ENCODE measurements around the gene ZNF813. TPM values are rescaled to one million over a fixed set of nuclear protein-coding genes. Genes with fewer than 3 reads are reported as not detected.
"Not testable (repeated sequence)": the region's sequence is repeated elsewhere in the genome, so short reads cannot be mapped to it uniquely, and the experiment has no call there.

The ZNF813 gene
- total RNA-seq, 4 donors from 2014 or later = 1.9 to 3.8 (median 3.3) TPM

- Histone ChIP-seq H3K9me3 (no peaks in the 10 kb centered on the region), H3K4me1 (no peaks in the 10 kb centered on the region), H3K4me3 (no peak overlapping the region), H3K27ac (no peak overlapping the region), H3K36me3 (no peaks in the 10 kb centered on the region), H3K27me3 (no peaks in the 10 kb centered on the region)
- in situ Hi-C loops (cut with MboI; ENCODE audit: low pct_ligation_motif_present in 1 of 4, low pct_unique_long_range_greater_than_20kb in 1 of 4, low sequenced_read_pairs in 3 of 4) = loop anchor here in 3 of 4 donors (10.0 to 25.0 kb wide), 2 partner anchors 312 to 320 kb away; no protein-coding TSS in a partner anchor
- peak; percentile 71 for DNase-seq
- 40% methylated on average over 9 of the region's 9 CpGs; no CpG with 5 or more reads in 1 of the 2 donors for WGBS, 2 donors (ENCODE audit: low coverage in 1 of 2)
- intact Hi-C loops (cut with DNase I; ENCODE audit: low total_unique reads) = no loop called here
- TF ChIP-seq CTCF (IDR thresholded peaks at IDR 0.05) (peak; percentile 70 to 74 (median 71)), EP300 (IDR thresholded peaks at IDR 0.05; ENCODE audit: low read depth) (no peak), POLR2A (IDR thresholded peaks at IDR 0.05) (no peak), POLR2AphosphoS5 (IDR thresholded peaks at IDR 0.05) (peak in 1 of 3 donors; percentile 9)
Observed at GRCh38 chr19:53424968-53425597, 42.5 kb upstream of the ZNF813 start.

DNA sequence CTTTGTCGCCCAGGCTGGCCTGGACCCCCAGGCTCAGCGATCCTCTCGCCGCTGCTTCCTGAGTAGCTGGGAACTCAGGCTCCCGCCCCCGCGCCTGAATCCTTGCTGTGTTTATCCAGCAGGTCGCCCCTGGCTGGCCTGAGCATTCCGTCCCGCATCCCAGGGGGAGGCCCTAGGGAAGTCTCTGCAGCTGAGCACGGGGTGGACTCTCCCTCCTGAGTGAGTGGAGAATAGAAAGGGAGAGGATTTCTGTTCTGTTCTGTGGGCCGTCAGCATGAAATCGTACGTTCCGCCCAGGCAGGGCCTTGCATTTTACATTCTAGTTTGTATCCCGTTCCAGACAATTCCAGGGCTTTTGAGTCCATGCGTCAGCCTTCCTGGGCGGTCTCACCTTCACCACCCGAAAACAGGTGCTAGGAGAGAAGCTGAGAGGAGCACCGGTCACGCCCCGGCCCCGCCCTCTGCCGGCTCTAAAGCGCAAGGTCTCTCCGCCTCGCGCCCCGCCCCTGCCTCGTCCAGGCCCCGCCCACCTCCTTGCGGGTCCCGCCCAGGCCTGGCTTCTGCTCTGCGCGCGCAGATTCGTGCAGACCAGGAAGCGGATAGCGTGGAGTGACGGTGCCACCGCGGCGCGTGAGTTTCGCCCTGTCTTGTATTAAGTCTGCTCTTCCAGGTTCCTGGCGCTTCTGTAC, 36.0 kb upstream of the ZNF813 start, which contains the start of gene ZNF761:
Gene ZNF761, plus strand, starts transcription at position 586 of the 689 bp plus-strand sequence. CDS start 15,285 bp downstream, outside the sequence.
- TF ChIP-seq EP300 (IDR thresholded peaks at IDR 0.05; ENCODE audit: low read depth) (no peak), POLR2A (IDR thresholded peaks at IDR 0.05) (peak; percentile 86), POLR2AphosphoS5 (IDR thresholded peaks at IDR 0.05) (peak; percentile 91 to 93 (median 92)), CTCF (IDR thresholded peaks at IDR 0.05) (peak; percentile 30 to 54 (median 40))
- peaks cover 6 to 11% (median 7%) of the 10 kb centered on the region in 4 donors for H3K4me1 ChIP-seq
- H3K27me3 ChIP-seq = no peaks in the 10 kb centered on the region
- H3K36me3 ChIP-seq = peaks cover 0 to 11% (median 4%) of the 10 kb centered on the region in 4 donors
- intact Hi-C loops (cut with DNase I; ENCODE audit: low total_unique reads) (no loop called here), in situ Hi-C loops (cut with MboI; ENCODE audit: low pct_ligation_motif_present in 1 of 4, low pct_unique_long_range_greater_than_20kb in 1 of 4, low sequenced_read_pairs in 3 of 4) (loop anchor here in 1 of 4 donors (5.0 to 25.0 kb wide), 2 partner anchors 41 to 306 kb away; no protein-coding TSS in a partner anchor)
- peak; percentile 98 for DNase-seq
- 9% methylated on average over 46 of the region's 46 CpGs; no CpG with 5 or more reads in 1 of the 2 donors for WGBS, 2 donors (ENCODE audit: low coverage in 1 of 2)
- peak within 1 kb of the TSS; percentile 47 to 71 (median 57) for H3K4me3 ChIP-seq
- H3K9me3 ChIP-seq = no peaks in the 10 kb centered on the region
- peak within 1 kb of the TSS; percentile 81 to 89 (median 84) for H3K27ac ChIP-seq

DNA sequence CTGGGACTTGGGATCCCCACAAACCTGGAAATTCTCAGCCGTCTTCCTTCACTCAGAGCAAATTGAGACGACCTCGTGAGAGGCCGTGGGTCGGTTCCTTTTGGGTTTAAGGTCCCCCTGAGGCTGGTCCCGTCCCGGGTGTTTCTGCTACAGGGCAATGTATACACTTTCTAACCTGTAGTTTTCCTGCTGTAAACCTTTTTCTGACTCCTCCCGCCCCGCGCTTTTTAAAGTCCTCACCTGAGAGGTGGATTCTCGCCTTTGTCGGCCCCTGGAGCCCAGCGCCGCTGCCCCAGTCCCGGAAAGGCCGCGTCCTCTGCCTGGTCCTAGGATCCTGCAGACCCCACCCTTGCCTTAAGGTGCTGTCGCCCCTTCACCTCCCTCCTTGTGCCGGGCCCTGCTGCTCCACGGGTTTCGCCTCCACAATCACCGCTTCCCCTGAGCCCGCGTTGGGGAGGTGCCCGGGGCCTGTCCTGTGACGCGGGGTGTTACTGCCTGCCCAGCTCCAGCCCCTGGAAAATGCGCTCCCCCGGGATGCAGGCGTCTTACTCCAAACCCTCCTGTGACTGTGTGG, 35.4 kb upstream of the ZNF813 start:
- WGBS, 2 donors (ENCODE audit: low coverage in 1 of 2) = 1 to 2% methylated on average over 6 to 30 of the region's 30 CpGs
- intact Hi-C loops (cut with DNase I; ENCODE audit: low total_unique reads) (no loop called here), in situ Hi-C loops (cut with MboI; ENCODE audit: low pct_ligation_motif_present in 1 of 4, low pct_unique_long_range_greater_than_20kb in 1 of 4, low sequenced_read_pairs in 3 of 4) (loop anchor here in 1 of 4 donors (5.0 to 25.0 kb wide), 2 partner anchors 40 to 305 kb away; no protein-coding TSS in a partner anchor)

DNA sequence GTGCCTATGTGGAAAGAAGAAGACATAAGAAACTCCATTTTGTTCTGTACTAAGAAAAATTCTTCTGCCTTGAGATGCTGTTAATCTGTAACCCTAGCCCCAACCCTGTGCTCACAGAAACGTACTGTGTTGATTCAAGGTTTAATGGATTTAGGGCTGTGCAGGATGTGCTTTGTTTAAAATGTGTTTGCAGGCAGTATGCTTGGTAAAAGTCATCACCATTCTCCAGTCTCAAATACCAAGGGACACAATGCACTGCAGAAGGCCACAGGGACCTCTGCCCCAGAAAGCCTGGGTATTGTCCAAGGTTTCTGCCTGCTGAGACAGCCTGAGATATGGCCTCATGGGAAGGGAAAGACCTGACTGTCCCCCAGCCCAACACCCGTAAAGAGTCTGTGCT, 23.7 kb upstream of the ZNF813 start:
- intact Hi-C loops (cut with DNase I; ENCODE audit: low total_unique reads) = not testable (repeated sequence)
- 81 to 100% methylated on average over 1 to 2 of the region's 2 CpGs for WGBS, 2 donors (ENCODE audit: low coverage in 1 of 2)

More for the DNA sequence above, 35.4 kb upstream of the ZNF813 start:
- peak; percentile 34 for DNase-seq
- Histone ChIP-seq H3K27ac (peak overlapping the region; percentile 81 to 89 (median 84)), H3K9me3 (no peaks in the 10 kb centered on the region), H3K4me3 (peak overlapping the region; percentile 47 to 71 (median 57)), H3K27me3 (no peaks in the 10 kb centered on the region), H3K36me3 (peaks cover 0 to 11% (median 4%) of the 10 kb centered on the region in 4 donors), H3K4me1 (peaks cover 6 to 11% (median 7%) of the 10 kb centered on the region in 4 donors)
- TF ChIP-seq CTCF (IDR thresholded peaks at IDR 0.05) = no peak
- no peak for TF ChIP-seq POLR2AphosphoS5 (IDR thresholded peaks at IDR 0.05)
- no peak for TF ChIP-seq POLR2A (IDR thresholded peaks at IDR 0.05)
- no peak for TF ChIP-seq EP300 (IDR thresholded peaks at IDR 0.05; ENCODE audit: low read depth)

DNA sequence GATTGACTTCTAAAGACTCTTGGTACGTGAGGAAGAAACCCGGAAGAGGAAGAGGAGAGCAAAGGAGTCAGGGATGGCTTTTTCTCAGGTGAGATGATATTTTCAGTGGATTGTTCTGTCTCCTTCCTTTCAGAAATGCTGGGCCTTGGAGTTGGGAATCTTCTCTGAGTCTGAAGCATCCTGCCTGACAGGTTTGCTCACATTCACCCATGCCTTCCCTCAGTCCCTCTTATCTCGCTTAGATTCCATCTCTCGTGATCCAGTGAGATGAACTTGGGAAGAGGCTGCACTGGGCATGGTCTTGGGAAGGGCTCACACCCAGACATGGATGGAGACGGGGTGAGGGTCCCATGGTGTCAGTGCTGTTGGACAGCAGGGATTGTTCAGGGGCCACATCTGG, 20.3 kb upstream of the ZNF813 start:
- in situ Hi-C loops (cut with MboI; ENCODE audit: low pct_ligation_motif_present in 1 of 4, low pct_unique_long_range_greater_than_20kb in 1 of 4, low sequenced_read_pairs in 3 of 4) = loop anchor here in 1 of 4 donors (25.0 kb wide), 1 partner anchor 290 kb away; no protein-coding TSS in a partner anchor
- H3K27me3 ChIP-seq; DNase-seq; H3K4me3 ChIP-seq; H3K4me1 ChIP-seq; H3K27ac ChIP-seq; intact Hi-C loops (cut with DNase I; ENCODE audit: low total_unique reads): not testable (repeated sequence)
- peaks cover 20 to 38% of the 10 kb centered on the region in 2 donors for H3K9me3 ChIP-seq
- H3K36me3 ChIP-seq = peaks cover 0 to 76% (median 22%) of the 10 kb centered on the region in 4 donors
- WGBS, 2 donors (ENCODE audit: low coverage in 1 of 2) = 95 to 100% methylated on average over 2 to 5 of the region's 5 CpGs

More for the DNA sequence above, 23.7 kb upstream of the ZNF813 start:
- H3K27me3 ChIP-seq, H3K4me1 ChIP-seq, H3K4me3 ChIP-seq, H3K27ac ChIP-seq, DNase-seq: not testable (repeated sequence)
- H3K36me3 ChIP-seq = peaks cover 0 to 65% (median 14%) of the 10 kb centered on the region in 4 donors
- in situ Hi-C loops (cut with MboI; ENCODE audit: low pct_ligation_motif_present in 1 of 4, low pct_unique_long_range_greater_than_20kb in 1 of 4, low sequenced_read_pairs in 3 of 4) = loop anchor here in 1 of 4 donors (25.0 kb wide), 1 partner anchor 293 kb away; no protein-coding TSS in a partner anchor
- H3K9me3 ChIP-seq = peaks cover 18 to 27% of the 10 kb centered on the region in 2 donors
